Choroid plexus epithelial cell (primary cell): ENCODE results near the gene ARG1.

Experiments used
- DNase-seq: peaks from one replicate; pipeline ENCODE4 v3.0.0-alpha.2; 2010; ENCODE audit warnings: low read depth
- H3K4me3 ChIP-seq: 2 replicates; pipeline ENCODE4 v1.5.1; 2011; ENCODE audit warnings: low read depth, mild to moderate bottlenecking, control low read depth, low read length, moderate library complexity
- CTCF ChIP-seq: conservative IDR thresholded peaks from 2 replicates; pipeline ENCODE4 v1.5.1; 2011; ENCODE audit warnings: low read depth, mild to moderate bottlenecking, control low read depth, inconsistent platforms, low read length, moderate library complexity

Gene ARG1

GRCh38 chr6:131631625-131632289, 58.7 kb downstream of the ARG1 start:
- DNase-seq: no peak
- no peak overlapping the region for H3K4me3 ChIP-seq
- no peak for TF ChIP-seq CTCF
